Hepatic stellate cell (primary cell): ENCODE measurements around the gene RUSF1.
A peak's percentile ranks its signal among the peaks of the same experiment; 100 is the strongest.

Experiments used
- DNase-seq: peaks from one replicate; pipeline ENCODE4 v3.0.0; 2011; ENCODE audit warnings: low spot score

Gene RUSF1

GRCh38 chr16:31471241-31471874 is 36.8 kb downstream of the RUSF1 start:
- DNase-seq: no peak

- DNase-seq: no peak
Observed at GRCh38 chr16:31470615-31471014, 37.6 kb downstream of the RUSF1 start.

GRCh38 chr16:31467858-31468257 is 40.3 kb downstream of the RUSF1 start:
- no peak for DNase-seq

GRCh38 chr16:31467151-31467773 is 40.9 kb downstream of the RUSF1 start:
- no peak for DNase-seq

GRCh38 chr16:31466381-31466841 is 41.8 kb downstream of the RUSF1 start:
- no peak for DNase-seq

- DNase-seq: no peak
Observed at GRCh38 chr16:31465788-31466370, 42.3 kb downstream of the RUSF1 start.

GRCh38 chr16:31464781-31465260 is 43.4 kb downstream of the RUSF1 start:
- no peak for DNase-seq

- DNase-seq: no peak
Observed at GRCh38 chr16:31464348-31464769, 43.8 kb downstream of the RUSF1 start.

GRCh38 chr16:31461921-31462804 is 46.0 kb downstream of the RUSF1 start:
- no peak for DNase-seq

GRCh38 chr16:31461201-31461920 is 46.8 kb downstream of the RUSF1 start:
- DNase-seq: no peak

- no peak for DNase-seq
Observed at GRCh38 chr16:31460582-31461002, 47.6 kb downstream of the RUSF1 start.

GRCh38 chr16:31459687-31460581 is 48.3 kb downstream of the RUSF1 start:
- peak; percentile 97 for DNase-seq

- peak; percentile 93 for DNase-seq
Observed at GRCh38 chr16:31458844-31459686, 49.1 kb downstream of the RUSF1 start, which contains the start of gene ARMC5. Gene ARMC5, plus strand, starts transcription at chr16:31459501. Its CDS starts 24 bp downstream, at chr16:31459525.

GRCh38 chr16:31458073-31458843 is 49.9 kb downstream of the RUSF1 start:
- peak; percentile 69 for DNase-seq

- no peak for DNase-seq
Observed at GRCh38 chr16:31456988-31457360, 51.2 kb downstream of the RUSF1 start.

- DNase-seq: no peak
Observed at GRCh38 chr16:31455601-31456314, 52.4 kb downstream of the RUSF1 start.

- no peak for DNase-seq
Observed at GRCh38 chr16:31453255-31454204, 54.7 kb downstream of the RUSF1 start.
